ENCODE measurements around the gene PAH.

GRCh38 chr12:102862486-102862885, 54.6 kb downstream of the PAH start:
- no peak for TF ChIP-seq ZNF70 (CRISPR knock-in tag; IDR thresholded peaks at IDR 0.05)
- TF ChIP-seq PATZ1 (CRISPR knock-in tag; IDR thresholded peaks at IDR 0.05; ENCODE audit: borderline replicate concordance), result no peak
- TF ChIP-seq PPARA (CRISPR knock-in tag; IDR thresholded peaks at IDR 0.05; ENCODE audit: borderline replicate concordance), result no peak
- TF ChIP-seq RARB (CRISPR knock-in tag; IDR thresholded peaks at IDR 0.05), result no peak
- no peak for TF ChIP-seq TCF4 (CRISPR knock-in tag; IDR thresholded peaks at IDR 0.05; ENCODE audit: borderline replicate concordance)
- TF ChIP-seq TSHZ2 (CRISPR knock-in tag; IDR thresholded peaks at IDR 0.05), result no peak
- no peak for TF ChIP-seq ZFP3 (CRISPR knock-in tag; IDR thresholded peaks at IDR 0.05)
- TF ChIP-seq ARNTL (CRISPR knock-in tag; IDR thresholded peaks at IDR 0.05; ENCODE audit: borderline replicate concordance, low read depth), result no peak
- TF ChIP-seq ZNF8 (CRISPR knock-in tag; IDR thresholded peaks at IDR 0.05), result no peak
- TF ChIP-seq ZNF565 (CRISPR knock-in tag; conservative IDR thresholded peaks at IDR 0.05; ENCODE audit: low read depth), result no peak
- TF ChIP-seq, protein P1, sequence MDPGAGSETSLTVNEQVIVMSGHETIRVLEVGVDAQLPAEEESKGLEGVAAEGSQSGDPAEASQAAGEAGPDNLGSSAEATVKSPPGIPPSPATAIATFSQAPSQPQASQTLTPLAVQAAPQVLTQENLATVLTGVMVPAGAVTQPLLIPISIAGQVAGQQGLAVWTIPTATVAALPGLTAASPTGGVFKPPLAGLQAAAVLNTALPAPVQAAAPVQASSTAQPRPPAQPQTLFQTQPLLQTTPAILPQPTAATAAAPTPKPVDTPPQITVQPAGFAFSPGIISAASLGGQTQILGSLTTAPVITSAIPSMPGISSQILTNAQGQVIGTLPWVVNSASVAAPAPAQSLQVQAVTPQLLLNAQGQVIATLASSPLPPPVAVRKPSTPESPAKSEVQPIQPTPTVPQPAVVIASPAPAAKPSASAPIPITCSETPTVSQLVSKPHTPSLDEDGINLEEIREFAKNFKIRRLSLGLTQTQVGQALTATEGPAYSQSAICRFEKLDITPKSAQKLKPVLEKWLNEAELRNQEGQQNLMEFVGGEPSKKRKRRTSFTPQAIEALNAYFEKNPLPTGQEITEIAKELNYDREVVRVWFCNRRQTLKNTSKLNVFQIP (CRISPR knock-in tag; IDR thresholded peaks at IDR 0.05; ENCODE audit: borderline replicate concordance, low read depth), result no peak
- no peak for TF ChIP-seq SNAI2 (CRISPR knock-in tag; IDR thresholded peaks at IDR 0.05)
- TF ChIP-seq GLIS3 (CRISPR knock-in tag; IDR thresholded peaks at IDR 0.05), result no peak
- no peak for TF ChIP-seq TOX (CRISPR knock-in tag; IDR thresholded peaks at IDR 0.05; ENCODE audit: borderline replicate concordance)
